Measurements from ENCODE around the gene CCDC8. TPM values are rescaled to one million over a fixed set of nuclear protein-coding genes. Genes with fewer than 3 reads are reported as not detected.
A peak's percentile ranks its signal among the peaks of the same experiment; 100 is the strongest.

The CCDC8 gene
- total and polyA plus RNA-seq, 3 donors from 2014 or later = 20.1 to 33.8 (median 23.3) TPM

DNA sequence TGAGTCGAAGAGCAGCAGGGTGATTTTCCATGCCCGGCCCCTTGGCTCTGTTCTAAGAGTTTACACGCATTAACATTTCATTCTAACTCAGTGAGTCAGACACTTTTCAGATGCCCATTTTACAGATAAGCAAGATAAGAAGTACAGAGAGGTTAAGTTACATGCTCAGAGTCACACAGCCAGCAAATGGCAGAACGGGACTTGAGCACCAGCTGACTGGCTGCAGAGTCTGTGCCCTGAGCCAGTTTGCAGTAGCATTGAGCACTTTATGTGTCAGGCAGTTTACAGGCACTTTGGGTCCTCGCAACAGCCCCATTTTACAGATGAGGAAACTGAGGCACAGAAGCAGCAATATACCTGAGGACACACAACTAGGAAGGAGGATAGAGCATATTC lies 19.0 kb downstream of the CCDC8 start:
- Histone ChIP-seq H3K9me3 (no peaks in the 10 kb centered on the region), H3K4me3 (no peak overlapping the region), H3K4me1 (peaks cover 16% of the 10 kb centered on the region), H3K27ac (no peak overlapping the region), H3K36me3 (ENCODE audit: low read depth, missing control alignments) (no peaks in the 10 kb centered on the region), H3K27me3 (no peaks in the 10 kb centered on the region)
- intact Hi-C loops (cut with DNase I; ENCODE audit: low total_unique reads) = no loop called here
- TF ChIP-seq, protein P1, sequence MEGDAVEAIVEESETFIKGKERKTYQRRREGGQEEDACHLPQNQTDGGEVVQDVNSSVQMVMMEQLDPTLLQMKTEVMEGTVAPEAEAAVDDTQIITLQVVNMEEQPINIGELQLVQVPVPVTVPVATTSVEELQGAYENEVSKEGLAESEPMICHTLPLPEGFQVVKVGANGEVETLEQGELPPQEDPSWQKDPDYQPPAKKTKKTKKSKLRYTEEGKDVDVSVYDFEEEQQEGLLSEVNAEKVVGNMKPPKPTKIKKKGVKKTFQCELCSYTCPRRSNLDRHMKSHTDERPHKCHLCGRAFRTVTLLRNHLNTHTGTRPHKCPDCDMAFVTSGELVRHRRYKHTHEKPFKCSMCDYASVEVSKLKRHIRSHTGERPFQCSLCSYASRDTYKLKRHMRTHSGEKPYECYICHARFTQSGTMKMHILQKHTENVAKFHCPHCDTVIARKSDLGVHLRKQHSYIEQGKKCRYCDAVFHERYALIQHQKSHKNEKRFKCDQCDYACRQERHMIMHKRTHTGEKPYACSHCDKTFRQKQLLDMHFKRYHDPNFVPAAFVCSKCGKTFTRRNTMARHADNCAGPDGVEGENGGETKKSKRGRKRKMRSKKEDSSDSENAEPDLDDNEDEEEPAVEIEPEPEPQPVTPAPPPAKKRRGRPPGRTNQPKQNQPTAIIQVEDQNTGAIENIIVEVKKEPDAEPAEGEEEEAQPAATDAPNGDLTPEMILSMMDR (IDR thresholded peaks at IDR 0.05) = no peak
- no peak for TF ChIP-seq POLR2A (IDR thresholded peaks at IDR 0.05)
- WGBS, 2 donors = 90 to 100% methylated on average over 5 of the region's 5 CpGs
- no peak for DNase-seq

DNA sequence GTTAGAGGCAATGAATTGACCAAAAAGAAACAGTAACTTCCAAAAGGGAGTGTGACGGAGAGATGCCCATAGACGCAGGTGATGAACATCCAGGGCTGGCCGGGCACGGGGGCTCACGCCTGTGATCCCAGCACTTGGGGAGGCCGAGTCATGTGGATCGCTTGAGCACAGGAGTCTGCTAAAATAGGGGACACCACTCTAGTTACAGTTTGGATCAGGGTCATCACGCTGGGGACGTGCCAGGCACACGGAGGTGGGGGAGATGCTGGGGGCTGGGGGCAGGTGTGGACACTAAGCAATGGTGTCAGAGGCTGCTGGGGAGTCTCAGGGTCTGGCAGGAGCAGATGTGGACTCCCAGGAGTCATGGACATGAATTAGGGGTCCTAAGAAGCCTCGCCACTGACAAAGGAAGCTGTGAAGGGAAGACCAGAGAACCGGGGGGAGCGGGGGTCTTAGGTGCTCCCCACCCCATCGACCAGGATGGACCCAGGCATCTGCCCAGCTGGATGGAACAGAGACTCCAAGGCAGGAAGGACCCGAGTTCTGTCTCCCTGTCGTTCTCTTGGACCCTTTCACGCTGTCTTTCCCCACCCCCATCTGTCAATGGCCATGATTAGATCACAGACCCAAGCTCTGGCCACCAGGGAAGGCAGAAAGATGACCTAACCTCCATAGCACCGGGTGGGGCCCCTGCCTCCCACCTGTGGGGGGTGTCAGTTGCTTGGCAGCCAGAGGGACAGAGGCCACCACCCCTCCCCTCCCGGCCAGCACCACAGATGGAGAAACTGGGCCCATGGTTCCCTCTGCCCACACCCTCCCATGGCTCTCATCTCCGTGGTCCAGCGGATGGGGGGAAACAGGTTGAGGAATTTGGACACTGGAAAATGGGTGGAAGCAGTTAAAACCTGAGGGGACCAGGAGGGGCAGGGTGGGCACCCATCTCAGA lies 19.6 kb downstream of the CCDC8 start:
- Histone ChIP-seq H3K4me1 (peaks cover 16% of the 10 kb centered on the region), H3K4me3 (no peak overlapping the region), H3K27ac (peak overlapping the region; percentile 33 to 59), H3K27me3 (no peaks in the 10 kb centered on the region), H3K9me3 (no peaks in the 10 kb centered on the region), H3K36me3 (ENCODE audit: low read depth, missing control alignments) (no peaks in the 10 kb centered on the region)
- no peak for DNase-seq
- WGBS, 2 donors = 75% methylated on average over 21 of the region's 21 CpGs
- TF ChIP-seq POLR2A (IDR thresholded peaks at IDR 0.05) = no peak
- TF ChIP-seq, protein P1 (IDR thresholded peaks at IDR 0.05) = no peak
- intact Hi-C loops (cut with DNase I; ENCODE audit: low total_unique reads) = no loop called here

DNA sequence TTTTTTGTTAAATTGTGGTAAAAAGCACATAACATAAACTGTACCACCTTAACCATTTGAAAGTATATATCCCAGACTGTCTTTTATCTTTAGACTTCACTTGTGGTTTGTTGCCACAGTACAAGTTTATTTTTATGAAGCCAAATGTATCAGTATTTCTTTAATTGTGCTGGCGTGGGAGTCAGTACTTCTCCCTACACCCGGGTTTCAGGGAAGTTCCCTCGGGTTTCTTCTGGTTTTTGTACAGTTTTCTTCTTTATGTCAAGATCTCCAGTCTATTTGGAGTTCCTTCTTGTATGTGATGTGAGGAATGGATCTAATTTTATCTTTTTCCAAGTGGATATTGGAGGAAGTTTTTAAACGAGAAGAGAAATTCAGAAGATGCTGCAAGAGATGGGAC lies 20.5 kb downstream of the CCDC8 start:
- no peaks in the 10 kb centered on the region for H3K9me3 ChIP-seq
- intact Hi-C loops (cut with DNase I; ENCODE audit: low total_unique reads) = no loop called here
- H3K4me1 ChIP-seq = peaks cover 16% of the 10 kb centered on the region
- no peak overlapping the region for H3K4me3 ChIP-seq
- no peak for DNase-seq
- 28 to 42% methylated on average over 4 of the region's 4 CpGs for WGBS, 2 donors
- TF ChIP-seq, protein P1 (IDR thresholded peaks at IDR 0.05) = no peak
- peak overlapping the region; percentile 33 to 59 for H3K27ac ChIP-seq
- no peaks in the 10 kb centered on the region for H3K27me3 ChIP-seq
- no peaks in the 10 kb centered on the region for H3K36me3 ChIP-seq (ENCODE audit: low read depth, missing control alignments)

DNA sequence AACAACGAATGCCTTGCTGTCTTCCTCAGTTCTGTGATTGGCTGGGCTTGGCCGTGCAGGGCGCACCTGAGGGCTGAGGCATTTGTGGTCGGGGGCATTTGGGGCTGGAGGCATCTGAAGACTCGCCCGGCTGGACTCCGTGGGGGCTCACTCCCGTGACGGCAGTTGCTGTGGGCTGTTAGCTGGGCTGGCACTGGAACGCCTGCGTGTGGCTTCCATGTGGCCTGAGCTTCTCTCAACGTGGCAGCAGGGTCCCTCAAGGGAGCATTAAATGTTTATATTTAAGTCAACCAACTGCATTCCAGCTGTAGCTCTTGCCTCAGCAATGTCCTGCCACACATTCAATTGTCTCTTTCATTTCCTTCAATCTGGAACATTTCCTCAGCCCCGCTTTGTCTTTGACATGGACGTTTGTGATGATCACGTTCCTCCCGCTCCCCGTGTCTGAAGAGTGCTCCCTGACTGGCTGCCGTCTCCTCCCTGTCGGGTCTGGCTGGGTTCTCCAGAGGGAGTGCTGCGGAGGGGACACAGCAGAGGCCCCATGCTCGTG lies 21.0 kb downstream of the CCDC8 start:
- DNase-seq = no peak
- no peak for TF ChIP-seq POLR2A (IDR thresholded peaks at IDR 0.05)
- TF ChIP-seq, protein P1 (IDR thresholded peaks at IDR 0.05) = no peak
- no peaks in the 10 kb centered on the region for H3K9me3 ChIP-seq
- no peaks in the 10 kb centered on the region for H3K27me3 ChIP-seq
- intact Hi-C loops (cut with DNase I; ENCODE audit: low total_unique reads) = no loop called here
- 38 to 42% methylated on average over 14 to 21 of the region's 21 CpGs for WGBS, 2 donors
- H3K4me1 ChIP-seq = peaks cover 16% of the 10 kb centered on the region
- no peaks in the 10 kb centered on the region for H3K36me3 ChIP-seq (ENCODE audit: low read depth, missing control alignments)
- no peak overlapping the region for H3K4me3 ChIP-seq
- peak overlapping the region; percentile 33 to 59 for H3K27ac ChIP-seq
